ENCODE results near the gene CCDC27.

Gene CCDC27

GRCh38 chr1:3752400-3752945 is at the start of gene CCDC27:
Gene CCDC27 (plus strand): TSS chr1:3752450. CDS start chr1:3752482, 32 bp downstream.
- no peak for DNase-seq (ENCODE audit: low read depth)

DNA sequence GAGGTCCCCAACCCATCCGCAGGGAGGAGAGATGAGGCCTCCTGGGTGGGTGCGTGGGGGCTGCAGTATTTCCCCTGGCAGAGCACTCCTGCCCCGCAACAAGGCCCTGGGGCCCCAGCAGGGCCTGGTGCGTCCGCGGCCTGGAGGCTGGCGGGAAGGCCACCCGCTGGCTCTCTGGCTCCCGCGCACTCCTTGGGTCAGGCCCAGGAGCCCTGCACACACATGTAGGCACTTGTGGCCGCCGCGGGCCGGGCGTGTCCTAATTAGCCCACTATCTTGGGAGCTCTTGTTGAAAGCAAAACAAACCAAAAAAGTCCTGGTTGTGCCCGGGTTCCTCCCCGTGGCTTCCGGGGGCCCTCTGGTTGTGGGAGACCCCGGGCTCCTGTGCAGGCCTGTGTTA is 49.7 kb upstream of the CCDC27 start:
- no peak for DNase-seq (ENCODE audit: low read depth)

DNA sequence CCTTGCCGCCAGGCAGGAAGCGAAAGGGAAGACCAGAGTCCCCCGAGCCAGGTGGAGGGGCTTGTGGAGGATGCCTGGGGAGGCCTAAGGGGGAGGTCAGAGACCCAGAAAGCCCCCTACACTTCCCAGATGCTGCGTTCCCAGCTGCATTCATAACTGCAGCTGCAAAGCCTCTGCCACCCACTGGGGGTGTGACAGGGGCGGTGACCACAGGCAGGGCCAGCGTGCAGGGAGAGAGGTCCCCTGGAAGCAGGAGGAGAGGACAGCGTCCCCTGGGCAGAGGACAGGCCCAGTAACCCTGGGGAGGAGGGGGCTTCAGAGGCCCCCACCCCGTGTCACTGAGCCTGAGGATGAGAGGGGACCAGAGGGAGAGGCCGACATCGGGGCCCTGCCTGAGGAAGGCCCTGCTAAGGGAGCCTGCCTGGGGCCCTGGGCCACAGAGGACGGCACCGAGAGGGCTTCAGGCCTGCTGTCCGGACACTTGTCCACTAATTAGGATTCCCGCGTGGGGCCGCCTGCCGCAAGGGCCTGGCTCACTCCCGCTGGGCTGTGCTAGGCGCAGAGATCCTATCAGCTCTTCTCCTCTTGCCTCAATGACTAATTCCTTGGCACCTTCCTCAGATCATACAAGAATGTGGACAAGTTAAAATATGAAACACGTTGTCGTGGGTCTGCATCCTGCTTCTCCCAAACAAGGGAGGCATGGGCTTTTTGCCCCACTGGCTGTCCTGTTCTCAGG is 49.1 kb upstream of the CCDC27 start:
- DNase-seq (ENCODE audit: low read depth) = peak; percentile 38

- no peak for DNase-seq (ENCODE audit: low read depth)
These were observed 48.4 kb upstream of the CCDC27 start for GRCh38 chr1:3703786-3704371.

GRCh38 chr1:3705341-3705950 is 46.8 kb upstream of the CCDC27 start:
- DNase-seq (ENCODE audit: low read depth) = no peak

- no peak for DNase-seq (ENCODE audit: low read depth)
These were observed 45.5 kb upstream of the CCDC27 start for GRCh38 chr1:3706651-3707297.

DNA sequence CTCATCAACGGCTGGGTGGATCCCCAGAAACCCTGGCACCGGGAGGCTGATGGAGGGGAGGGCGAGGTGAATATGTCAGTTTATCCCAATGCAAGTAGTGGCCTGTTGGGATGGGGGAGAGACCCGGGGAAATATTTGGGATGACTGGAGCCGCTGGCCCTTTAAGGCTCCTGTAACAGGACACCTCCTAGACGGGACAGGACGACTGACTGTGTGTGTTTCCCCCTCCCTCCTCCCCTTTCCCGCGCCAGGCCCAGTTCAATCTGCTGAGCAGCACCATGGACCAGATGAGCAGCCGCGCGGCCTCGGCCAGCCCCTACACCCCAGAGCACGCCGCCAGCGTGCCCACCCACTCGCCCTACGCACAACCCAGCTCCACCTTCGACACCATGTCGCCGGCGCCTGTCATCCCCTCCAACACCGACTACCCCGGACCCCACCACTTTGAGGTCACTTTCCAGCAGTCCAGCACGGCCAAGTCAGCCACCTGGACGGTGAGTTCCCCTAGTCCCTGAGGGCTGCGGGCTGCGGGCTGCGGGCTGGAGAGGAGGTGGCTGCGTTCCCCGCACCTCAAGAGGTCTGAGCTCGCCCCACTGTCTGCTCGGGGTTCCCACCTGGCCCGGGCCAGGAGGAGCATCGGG is 44.8 kb upstream of the CCDC27 start:
- no peak for DNase-seq (ENCODE audit: low read depth)

DNA sequence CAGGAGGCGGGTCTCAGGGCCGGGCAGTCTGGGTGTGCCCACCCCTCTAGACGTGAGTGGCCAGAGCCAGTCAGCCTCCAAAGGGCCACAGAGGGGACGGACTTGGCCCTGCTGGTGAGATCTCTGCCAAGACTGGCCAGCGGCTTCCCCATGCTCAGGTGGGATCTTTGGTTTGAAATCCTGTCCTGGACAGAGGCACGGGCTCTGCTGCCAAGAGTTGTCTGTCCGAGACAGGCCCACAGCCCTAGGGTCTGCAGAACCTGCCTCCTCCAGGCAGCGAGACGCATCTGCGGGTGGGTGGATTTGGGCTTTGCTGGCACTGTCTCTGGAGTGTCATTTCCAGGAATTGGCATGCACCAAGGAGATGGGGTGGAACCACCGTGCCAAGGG is 44.3 kb upstream of the CCDC27 start:
- no peak for DNase-seq (ENCODE audit: low read depth)

DNA sequence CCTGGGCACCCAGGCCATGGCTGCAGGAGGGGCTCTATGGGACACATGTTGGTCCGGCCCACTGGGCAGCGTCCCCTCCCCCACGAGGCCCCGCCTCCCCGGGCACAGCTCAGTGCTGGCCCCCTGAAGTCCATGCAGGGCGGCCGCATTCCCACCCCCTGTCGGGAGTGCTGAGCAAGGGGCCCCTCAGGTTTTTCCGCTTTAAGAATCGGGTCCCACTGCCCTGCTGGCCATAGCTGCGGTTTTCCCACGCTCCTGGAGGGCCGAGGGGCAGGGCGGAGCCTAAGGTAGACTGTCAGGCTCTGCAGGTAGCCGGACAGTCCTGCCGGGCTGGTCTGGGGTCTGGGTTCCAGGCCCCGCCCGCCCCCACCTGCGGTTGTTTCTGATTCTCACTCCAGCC is 43.5 kb upstream of the CCDC27 start:
- no peak for DNase-seq (ENCODE audit: low read depth)

- DNase-seq (ENCODE audit: low read depth) = no peak
These were observed 42.0 kb upstream of the CCDC27 start for GRCh38 chr1:3710251-3710650.

DNA sequence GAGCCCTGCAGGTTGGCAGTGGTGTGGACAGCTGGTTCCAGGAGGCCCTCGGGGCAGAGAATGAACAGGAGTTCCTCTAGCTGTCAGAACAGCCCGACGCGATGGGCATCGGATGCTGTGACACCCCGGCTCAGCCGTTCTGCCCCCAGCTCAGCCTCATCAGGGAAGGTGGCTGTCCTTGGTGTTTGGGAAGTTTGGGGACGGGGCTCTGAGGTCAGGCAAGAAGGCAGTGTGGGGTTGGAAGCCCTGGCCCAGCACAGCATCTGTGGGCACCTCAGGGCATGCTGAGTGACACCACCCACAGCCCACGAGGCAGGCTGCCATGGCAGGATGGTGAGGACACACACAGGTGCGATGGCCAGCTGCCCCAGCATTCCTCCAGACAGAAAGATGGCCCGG is 40.9 kb upstream of the CCDC27 start:
- no peak for DNase-seq (ENCODE audit: low read depth)

DNA sequence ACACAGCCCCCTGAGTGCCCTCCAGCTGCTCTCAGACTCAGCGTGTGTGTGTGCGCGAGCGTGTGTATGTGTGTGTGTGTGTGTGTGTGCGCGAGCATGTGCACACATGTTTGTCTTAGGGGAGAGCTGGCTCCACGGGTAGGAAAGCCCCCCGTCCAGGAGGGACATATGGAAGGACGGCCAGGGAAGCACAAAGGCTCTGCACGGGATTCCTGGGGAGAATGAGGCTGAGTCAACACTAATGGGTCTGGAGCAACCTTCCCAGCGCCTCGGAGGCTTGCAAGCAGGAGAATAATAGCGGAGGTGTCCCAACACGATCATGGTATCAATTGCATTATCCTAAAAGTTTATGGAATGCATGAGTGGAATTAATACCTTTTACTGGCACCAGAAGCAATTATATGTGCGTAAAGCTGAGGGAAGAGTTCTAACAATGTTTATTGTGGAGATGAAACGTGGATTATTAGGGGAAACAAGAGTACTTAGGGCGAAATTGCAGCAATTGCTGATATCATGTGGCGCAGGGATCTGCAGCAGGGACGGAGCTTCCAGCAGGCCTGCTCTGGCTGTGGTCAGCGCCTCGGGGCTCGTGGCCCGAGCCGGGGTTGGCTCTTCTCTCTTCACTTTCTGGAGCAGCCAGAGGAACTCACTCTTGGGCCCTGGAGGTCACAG is 40.3 kb upstream of the CCDC27 start:
- no peak for DNase-seq (ENCODE audit: low read depth)

- DNase-seq (ENCODE audit: low read depth) = no peak
These were observed 39.4 kb upstream of the CCDC27 start for GRCh38 chr1:3712573-3713535.

- DNase-seq (ENCODE audit: low read depth) = no peak
These were observed 38.4 kb upstream of the CCDC27 start for GRCh38 chr1:3713840-3714239.

- DNase-seq (ENCODE audit: low read depth) = no peak
These were observed 37.9 kb upstream of the CCDC27 start for GRCh38 chr1:3714284-3714741.

DNA sequence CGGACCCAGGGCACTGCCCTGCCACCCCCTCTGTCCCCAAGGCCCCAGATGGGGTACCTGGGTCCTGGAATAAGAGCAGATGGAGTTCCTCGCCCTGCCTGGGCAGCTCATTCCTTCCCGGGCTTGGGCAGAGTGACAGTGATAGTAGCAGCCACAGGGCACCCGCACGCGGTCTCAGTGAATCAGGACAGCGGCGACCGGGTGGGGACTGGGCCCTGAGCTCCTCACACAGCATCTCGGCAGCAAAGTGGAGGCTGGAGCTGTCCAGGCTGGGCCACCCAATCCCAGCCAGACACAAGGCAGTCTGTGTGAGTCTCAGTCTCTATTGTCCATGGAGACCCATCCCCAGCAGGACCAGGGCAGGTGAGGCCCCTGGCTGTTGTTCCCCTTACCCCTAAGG is 37.4 kb upstream of the CCDC27 start:
- DNase-seq (ENCODE audit: low read depth) = no peak

DNA sequence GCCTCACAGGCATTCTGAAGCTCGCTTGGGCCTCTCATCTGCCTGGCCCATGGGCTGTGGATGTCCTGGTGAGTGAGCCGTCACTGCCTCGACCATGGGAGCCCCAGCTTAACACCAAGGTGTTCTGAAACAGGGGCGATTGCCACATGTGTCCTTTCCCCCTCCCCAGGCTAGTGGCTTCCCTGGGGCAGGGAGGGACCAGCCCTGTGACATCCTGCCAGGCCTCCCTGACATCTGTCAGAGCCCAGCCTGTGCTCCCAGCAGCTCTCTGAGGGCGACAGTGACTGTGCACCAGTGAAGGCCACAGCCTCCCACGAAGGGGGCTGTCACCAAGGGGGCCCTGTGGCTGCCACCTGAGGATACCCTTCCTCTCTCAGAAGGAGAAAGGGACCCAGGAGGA is 35.9 kb upstream of the CCDC27 start:
- DNase-seq (ENCODE audit: low read depth) = no peak

DNA sequence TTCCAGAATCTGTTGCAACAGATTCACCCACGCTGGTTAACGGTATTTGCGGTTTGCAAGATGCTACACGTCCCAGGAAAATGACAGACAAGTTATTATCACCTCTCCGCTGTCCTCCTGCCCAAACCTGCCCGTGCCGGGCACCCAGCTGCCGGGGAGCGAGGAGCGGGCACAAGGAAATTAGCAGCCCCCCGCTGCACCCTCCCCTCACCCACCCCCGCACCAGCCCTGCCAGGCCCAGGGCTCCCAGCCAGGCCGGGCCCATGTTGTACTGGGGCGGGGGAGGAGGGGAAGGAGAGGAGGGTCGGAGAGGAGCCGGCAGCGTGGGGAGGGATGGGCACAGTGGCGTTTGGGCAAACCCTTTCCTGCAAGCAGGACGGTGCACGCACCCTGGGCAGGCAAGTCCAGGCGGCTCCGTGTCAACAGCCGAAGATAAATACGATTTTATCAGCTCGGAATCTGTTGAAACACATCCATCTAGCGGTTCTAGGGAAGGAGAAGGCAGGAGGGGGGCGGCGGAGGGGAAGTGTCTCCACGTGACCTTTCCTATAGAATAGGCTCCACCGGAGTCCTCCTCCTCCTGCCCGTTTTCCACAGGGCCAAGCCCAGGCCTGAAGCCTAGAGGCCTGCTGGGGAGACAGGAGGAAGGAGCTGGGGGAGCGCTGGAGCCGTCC is 35.1 kb upstream of the CCDC27 start:
- DNase-seq (ENCODE audit: low read depth) = no peak

- no peak for DNase-seq (ENCODE audit: low read depth)
These were observed 34.3 kb upstream of the CCDC27 start for GRCh38 chr1:3717715-3718601.
